HUES6 (cell line): ENCODE results near the gene EHMT1.
A peak's percentile ranks its signal among the peaks of the same experiment; 100 is the strongest.
"Not testable (repeated sequence)": the region's sequence is repeated elsewhere in the genome, so short reads cannot be mapped to it uniquely, and the experiment has no call there.

Experiments
- H3K27ac ChIP-seq: 2 replicates; pipeline ENCODE4 v1.7.0; 2013; ENCODE audit warnings: low read depth, mild to moderate bottlenecking, low read length, inconsistent platforms
- H3K27me3 ChIP-seq: 2 replicates; pipeline ENCODE4 v1.6.1; 2013; ENCODE audit warnings: low read length; ENCODE audit not compliant: control insufficient read depth, insufficient read depth
- H3K36me3 ChIP-seq: 2 replicates; pipeline ENCODE4 v1.6.1; 2013; ENCODE audit warnings: low read length; ENCODE audit not compliant: control insufficient read depth, insufficient read depth
- H3K4me1 ChIP-seq: 2 replicates; pipeline ENCODE4 v1.6.1; 2013; ENCODE audit warnings: low read length; ENCODE audit not compliant: control insufficient read depth, insufficient read depth
- H3K4me3 ChIP-seq: 2 replicates; pipeline ENCODE4 v1.5.1; 2013; ENCODE audit warnings: low read depth, low read length
- H3K9ac ChIP-seq: one replicate; pipeline ENCODE4 v1.6.1; 2013; ENCODE audit warnings: mild to moderate bottlenecking, low read length
- H3K9me3 ChIP-seq: 2 replicates; pipeline ENCODE4 v1.6.1; 2013; ENCODE audit warnings: low read depth, low read length; ENCODE audit not compliant: control insufficient read depth, insufficient read depth

EHMT1 gene

GRCh38 chr9:137620048-137620405, 1.2 kb downstream of the EHMT1 start:
- no peaks in the 10 kb centered on the region for H3K27me3 ChIP-seq
- H3K36me3 ChIP-seq: peaks cover 30% of the 10 kb centered on the region
- peak overlapping the region; percentile 97 for H3K9ac ChIP-seq
- peak overlapping the region; percentile 85 for H3K4me3 ChIP-seq
- H3K27ac ChIP-seq: peak overlapping the region; percentile 66; the same call in 1 of the 2 replicates
- peaks cover 16% of the 10 kb centered on the region for H3K4me1 ChIP-seq
- no peaks in the 10 kb centered on the region for H3K9me3 ChIP-seq

GRCh38 chr9:137620581-137620980, 1.8 kb downstream of the EHMT1 start:
- Histone ChIP-seq H3K4me3 (peak overlapping the region; percentile 85; the same call in 1 of the 2 replicates), H3K27me3 (no peaks in the 10 kb centered on the region), H3K36me3 (peaks cover 24% of the 10 kb centered on the region), H3K27ac (no peak overlapping the region), H3K9ac (no peak overlapping the region), H3K9me3 (no peaks in the 10 kb centered on the region), H3K4me1 (peaks cover 16% of the 10 kb centered on the region)

- Histone ChIP-seq H3K36me3 (peaks cover 20% of the 10 kb centered on the region; the same call in 1 of the 2 replicates), H3K27ac (no peak overlapping the region), H3K27me3 (no peaks in the 10 kb centered on the region), H3K4me3 (peak overlapping the region; percentile 85; the same call in 1 of the 2 replicates), H3K9ac (no peak overlapping the region), H3K4me1 (peaks cover 16% of the 10 kb centered on the region), H3K9me3 (no peaks in the 10 kb centered on the region)
Observed at GRCh38 chr9:137621131-137621757, 2.4 kb downstream of the EHMT1 start.

GRCh38 chr9:137622211-137622610, 3.4 kb downstream of the EHMT1 start:
- H3K4me1 ChIP-seq: peaks cover 16% of the 10 kb centered on the region
- H3K27ac ChIP-seq, H3K9ac ChIP-seq, H3K9me3 ChIP-seq, H3K27me3 ChIP-seq, H3K4me3 ChIP-seq: not testable (repeated sequence)
- peaks cover 12% of the 10 kb centered on the region; the same call in 1 of the 2 replicates for H3K36me3 ChIP-seq

GRCh38 chr9:137626464-137626863, 7.7 kb downstream of the EHMT1 start:
- H3K4me3 ChIP-seq: no peak overlapping the region
- no peak overlapping the region for H3K9ac ChIP-seq
- no peak overlapping the region for H3K27ac ChIP-seq
- H3K4me1 ChIP-seq: peaks cover 3% of the 10 kb centered on the region
- H3K9me3 ChIP-seq: no peaks in the 10 kb centered on the region
- no peaks in the 10 kb centered on the region for H3K36me3 ChIP-seq
- H3K27me3 ChIP-seq: no peaks in the 10 kb centered on the region

- not testable (repeated sequence) for H3K36me3 ChIP-seq, H3K4me1 ChIP-seq, H3K9me3 ChIP-seq
Observed at GRCh38 chr9:137627406-137627805, 8.6 kb downstream of the EHMT1 start.

GRCh38 chr9:137630126-137630525, 11.3 kb downstream of the EHMT1 start:
- Histone ChIP-seq H3K9me3 (no peaks in the 10 kb centered on the region), H3K4me1 (peaks cover 15% of the 10 kb centered on the region), H3K27ac (no peak overlapping the region), H3K36me3 (no peaks in the 10 kb centered on the region), H3K27me3 (no peaks in the 10 kb centered on the region), H3K4me3 (no peak overlapping the region), H3K9ac (no peak overlapping the region)

More at GRCh38 chr9:137627406-137627805, 8.6 kb downstream of the EHMT1 start:
- H3K9ac ChIP-seq, H3K27me3 ChIP-seq, H3K27ac ChIP-seq, H3K4me3 ChIP-seq: not testable (repeated sequence)

GRCh38 chr9:137630679-137631078, 11.9 kb downstream of the EHMT1 start:
- Histone ChIP-seq H3K36me3 (no peaks in the 10 kb centered on the region), H3K27me3 (no peaks in the 10 kb centered on the region), H3K9ac (no peak overlapping the region), H3K9me3 (no peaks in the 10 kb centered on the region), H3K27ac (no peak overlapping the region), H3K4me1 (peaks cover 15% of the 10 kb centered on the region), H3K4me3 (no peak overlapping the region)

- Histone ChIP-seq H3K27me3 (no peaks in the 10 kb centered on the region), H3K9ac (no peak overlapping the region), H3K4me1 (peaks cover 15% of the 10 kb centered on the region), H3K36me3 (no peaks in the 10 kb centered on the region), H3K4me3 (no peak overlapping the region), H3K9me3 (no peaks in the 10 kb centered on the region), H3K27ac (no peak overlapping the region)
Observed at GRCh38 chr9:137631345-137632229, 12.8 kb downstream of the EHMT1 start.

GRCh38 chr9:137632230-137633161, 13.7 kb downstream of the EHMT1 start:
- H3K4me1 ChIP-seq: peaks cover 15% of the 10 kb centered on the region
- H3K27ac ChIP-seq: no peak overlapping the region
- H3K9ac ChIP-seq: peak overlapping the region; percentile 3

More at GRCh38 chr9:137632230-137633161, 13.7 kb downstream of the EHMT1 start:
- no peak overlapping the region for H3K4me3 ChIP-seq
- no peaks in the 10 kb centered on the region for H3K36me3 ChIP-seq
- H3K9me3 ChIP-seq: no peaks in the 10 kb centered on the region
- no peaks in the 10 kb centered on the region for H3K27me3 ChIP-seq
